ENCODE data around the gene SPTLC1.

The SPTLC1 gene

DNA sequence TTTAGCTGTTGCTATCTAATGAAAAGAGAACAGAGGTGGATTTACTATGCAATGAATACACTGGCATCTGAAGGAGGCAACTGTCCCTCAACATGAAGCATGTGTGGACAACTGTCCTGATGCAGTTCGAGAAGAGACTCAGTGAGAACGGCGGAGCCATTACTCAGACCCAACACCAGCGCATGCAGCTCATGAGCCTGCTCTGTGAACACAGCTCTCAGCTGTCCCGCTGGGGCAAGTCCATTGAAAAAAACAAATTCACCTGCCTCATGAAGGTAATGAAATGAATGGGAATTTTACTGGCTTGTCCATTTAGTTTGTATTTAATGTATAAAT, 78.8 kb downstream of the SPTLC1 start:
- Histone ChIP-seq H3K4me3 (replicated peaks; ENCODE audit: low read depth, low read length) (no peak overlapping the region), H3K27me3 (replicated peaks; ENCODE audit: control insufficient read depth, insufficient read depth, low read length) (no peaks in the 10 kb centered on the region), H3K36me3 (ENCODE audit: control insufficient read depth, insufficient read depth, low read length) (peaks cover 15% of the 10 kb centered on the region)
- DNase-seq (ENCODE audit: extremely low read depth, insufficient read length): no peak
- TF ChIP-seq, protein P1, sequence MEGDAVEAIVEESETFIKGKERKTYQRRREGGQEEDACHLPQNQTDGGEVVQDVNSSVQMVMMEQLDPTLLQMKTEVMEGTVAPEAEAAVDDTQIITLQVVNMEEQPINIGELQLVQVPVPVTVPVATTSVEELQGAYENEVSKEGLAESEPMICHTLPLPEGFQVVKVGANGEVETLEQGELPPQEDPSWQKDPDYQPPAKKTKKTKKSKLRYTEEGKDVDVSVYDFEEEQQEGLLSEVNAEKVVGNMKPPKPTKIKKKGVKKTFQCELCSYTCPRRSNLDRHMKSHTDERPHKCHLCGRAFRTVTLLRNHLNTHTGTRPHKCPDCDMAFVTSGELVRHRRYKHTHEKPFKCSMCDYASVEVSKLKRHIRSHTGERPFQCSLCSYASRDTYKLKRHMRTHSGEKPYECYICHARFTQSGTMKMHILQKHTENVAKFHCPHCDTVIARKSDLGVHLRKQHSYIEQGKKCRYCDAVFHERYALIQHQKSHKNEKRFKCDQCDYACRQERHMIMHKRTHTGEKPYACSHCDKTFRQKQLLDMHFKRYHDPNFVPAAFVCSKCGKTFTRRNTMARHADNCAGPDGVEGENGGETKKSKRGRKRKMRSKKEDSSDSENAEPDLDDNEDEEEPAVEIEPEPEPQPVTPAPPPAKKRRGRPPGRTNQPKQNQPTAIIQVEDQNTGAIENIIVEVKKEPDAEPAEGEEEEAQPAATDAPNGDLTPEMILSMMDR (IDR thresholded peaks at IDR 0.05; ENCODE audit: insufficient read depth, low read length, poor library complexity, severe bottlenecking): no peak

DNA sequence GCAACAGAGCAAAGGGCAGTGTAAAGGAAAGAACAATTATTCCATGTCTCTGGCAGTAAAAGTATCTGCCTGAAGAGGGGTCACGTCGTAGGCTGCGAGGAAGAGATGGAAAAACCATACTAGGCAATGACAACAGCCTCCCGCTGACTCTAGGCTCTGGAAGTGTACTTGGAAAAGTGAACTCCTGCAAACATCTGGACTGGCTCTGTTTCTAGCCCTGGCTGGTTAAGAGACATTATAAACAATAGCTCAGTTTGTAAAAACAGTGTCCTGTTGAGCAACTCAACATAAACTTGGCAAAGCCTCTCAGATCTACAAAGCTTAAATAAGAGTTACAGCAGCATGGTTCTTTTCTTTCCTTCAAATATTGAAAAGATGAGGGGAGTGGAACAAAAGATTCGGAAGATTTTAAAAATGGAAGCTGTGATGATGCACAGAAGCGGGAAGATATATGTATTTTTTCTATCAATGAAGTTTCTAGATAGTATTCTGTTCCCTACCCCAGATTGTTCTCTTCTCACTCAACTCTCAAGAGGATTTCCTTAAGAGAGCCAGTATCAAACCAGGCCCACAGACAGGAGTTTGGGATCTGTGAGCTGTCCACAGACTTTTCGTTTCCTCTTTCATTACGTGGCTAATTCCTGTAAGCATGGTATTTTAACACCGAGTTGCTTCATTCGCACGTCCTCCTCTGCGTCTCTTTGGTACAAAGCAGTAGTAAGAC, 79.4 kb downstream of the SPTLC1 start:
- Histone ChIP-seq H3K27me3 (replicated peaks; ENCODE audit: control insufficient read depth, insufficient read depth, low read length) (no peaks in the 10 kb centered on the region), H3K36me3 (ENCODE audit: control insufficient read depth, insufficient read depth, low read length) (peaks cover 15% of the 10 kb centered on the region), H3K4me3 (replicated peaks; ENCODE audit: low read depth, low read length) (no peak overlapping the region)
- no peak for DNase-seq (ENCODE audit: extremely low read depth, insufficient read length)
- TF ChIP-seq, protein P1 (IDR thresholded peaks at IDR 0.05; ENCODE audit: insufficient read depth, low read length, poor library complexity, severe bottlenecking): no peak

DNA sequence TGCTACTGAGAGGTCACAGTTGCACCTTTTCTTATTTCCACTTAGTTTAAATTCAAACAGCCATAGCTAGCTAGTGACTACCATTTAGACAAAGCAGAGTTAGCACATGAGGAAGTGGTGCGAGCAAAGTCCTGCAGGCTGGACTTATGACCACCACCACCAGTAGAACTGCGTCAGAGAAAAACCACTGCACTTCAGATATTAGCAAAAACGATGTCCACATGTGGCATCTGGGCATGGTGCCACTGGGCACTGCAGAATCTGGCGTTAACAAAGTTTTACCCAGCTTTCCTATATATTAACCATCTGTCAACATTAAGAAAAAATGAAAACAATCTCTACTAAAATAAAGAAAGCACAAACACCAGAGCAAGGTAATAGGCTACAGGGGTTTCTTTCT, 80.1 kb downstream of the SPTLC1 start:
- Histone ChIP-seq H3K4me3 (replicated peaks; ENCODE audit: low read depth, low read length) (no peak overlapping the region), H3K36me3 (ENCODE audit: control insufficient read depth, insufficient read depth, low read length) (peaks cover 15% of the 10 kb centered on the region), H3K27me3 (replicated peaks; ENCODE audit: control insufficient read depth, insufficient read depth, low read length) (no peaks in the 10 kb centered on the region)
- TF ChIP-seq, protein P1 (IDR thresholded peaks at IDR 0.05; ENCODE audit: insufficient read depth, low read length, poor library complexity, severe bottlenecking): no peak
- DNase-seq (ENCODE audit: extremely low read depth, insufficient read length): no peak

DNA sequence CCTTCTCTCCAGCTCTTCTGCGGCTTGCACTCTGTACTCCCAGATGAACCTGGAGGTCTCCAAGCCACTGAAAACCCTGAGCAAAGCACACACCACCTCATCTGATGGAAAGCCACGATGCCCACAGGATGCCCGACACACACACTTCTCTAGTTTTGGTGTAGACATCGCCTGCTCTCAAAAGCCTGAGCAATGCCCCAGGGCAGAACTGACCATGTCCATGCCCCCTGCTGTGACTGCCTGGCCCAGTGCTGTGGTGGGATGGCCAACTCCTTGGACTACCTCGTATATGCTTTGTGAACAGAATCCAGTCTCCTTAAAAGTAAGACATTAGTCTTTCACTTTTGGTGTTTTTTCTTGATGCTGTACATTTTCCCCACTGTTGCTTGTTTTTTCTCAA, 81.2 kb downstream of the SPTLC1 start:
- Histone ChIP-seq H3K27me3 (replicated peaks; ENCODE audit: control insufficient read depth, insufficient read depth, low read length) (no peaks in the 10 kb centered on the region), H3K36me3 (ENCODE audit: control insufficient read depth, insufficient read depth, low read length) (peaks cover 15% of the 10 kb centered on the region), H3K4me3 (replicated peaks; ENCODE audit: low read depth, low read length) (no peak overlapping the region)
- no peak for DNase-seq (ENCODE audit: extremely low read depth, insufficient read length)
- TF ChIP-seq, protein P1 (IDR thresholded peaks at IDR 0.05; ENCODE audit: insufficient read depth, low read length, poor library complexity, severe bottlenecking): no peak

DNA sequence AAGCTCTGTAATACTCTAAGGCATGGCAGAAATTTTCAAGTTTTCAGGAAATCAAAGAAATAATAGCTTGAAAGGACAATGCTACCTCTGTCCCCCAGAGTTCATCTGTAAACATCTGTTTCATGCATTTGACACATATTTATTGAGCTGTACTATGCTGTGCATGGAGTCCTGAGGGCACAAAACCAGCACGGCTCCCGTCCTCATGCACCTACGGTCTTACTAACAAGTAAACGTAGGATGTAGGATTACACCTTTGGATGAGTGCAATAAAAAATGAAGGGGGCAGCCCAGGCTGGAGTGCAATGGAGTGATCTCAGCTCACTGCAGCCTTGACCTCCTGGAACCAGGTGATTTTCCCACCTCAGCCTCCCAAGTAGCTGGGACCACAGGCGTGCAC, 81.9 kb downstream of the SPTLC1 start:
- H3K4me3 ChIP-seq (replicated peaks; ENCODE audit: low read depth, low read length): no peak overlapping the region
- TF ChIP-seq, protein P1 (IDR thresholded peaks at IDR 0.05; ENCODE audit: insufficient read depth, low read length, poor library complexity, severe bottlenecking): no peak
- H3K27me3 ChIP-seq (replicated peaks; ENCODE audit: control insufficient read depth, insufficient read depth, low read length): no peaks in the 10 kb centered on the region
- H3K36me3 ChIP-seq (ENCODE audit: control insufficient read depth, insufficient read depth, low read length): peaks cover 13% of the 10 kb centered on the region
- no peak for DNase-seq (ENCODE audit: extremely low read depth, insufficient read length)

DNA sequence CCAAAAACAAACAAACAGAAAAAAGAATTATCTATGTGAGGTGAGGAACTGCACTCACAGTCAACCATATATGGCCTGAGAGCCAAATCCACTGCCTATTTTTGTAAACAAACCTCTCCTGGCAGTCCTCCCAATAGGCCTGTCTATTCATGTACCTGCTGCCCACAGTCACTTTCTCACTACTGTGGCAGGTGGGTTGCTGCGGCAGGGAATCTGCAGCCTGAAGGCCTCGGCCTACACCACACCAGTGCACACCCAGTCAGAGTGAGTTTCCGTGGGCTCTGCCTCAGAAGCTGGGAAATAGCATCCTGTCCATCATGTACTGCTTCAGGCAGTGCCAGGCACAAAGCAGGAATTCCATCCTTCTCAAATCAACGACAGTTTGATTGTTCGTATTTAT, 82.3 kb downstream of the SPTLC1 start:
- peaks cover 13% of the 10 kb centered on the region for H3K36me3 ChIP-seq (ENCODE audit: control insufficient read depth, insufficient read depth, low read length)
- TF ChIP-seq, protein P1 (IDR thresholded peaks at IDR 0.05; ENCODE audit: insufficient read depth, low read length, poor library complexity, severe bottlenecking): no peak
- no peak overlapping the region for H3K4me3 ChIP-seq (replicated peaks; ENCODE audit: low read depth, low read length)
- DNase-seq (ENCODE audit: extremely low read depth, insufficient read length): no peak
- H3K27me3 ChIP-seq (replicated peaks; ENCODE audit: control insufficient read depth, insufficient read depth, low read length): no peaks in the 10 kb centered on the region

Data from GM06990 (cell line).